ENCODE results near the gene CFAP251.

GRCh38 chr12:122009741-122010140, 91.3 kb downstream of the CFAP251 start:
- TF ChIP-seq SETDB1 (CRISPR knock-in tag; IDR thresholded peaks at IDR 0.05; ENCODE audit: borderline replicate concordance) (no peak), EZH2 (conservative IDR thresholded peaks at IDR 0.05; ENCODE audit: low read depth, low read length) (no peak), ZNF251 (CRISPR knock-in tag; IDR thresholded peaks at IDR 0.05) (no peak), POLR2A (IDR thresholded peaks at IDR 0.05; ENCODE audit: insufficient read depth in 1 of 2, low read depth in 2 of 2, low read length in 2 of 2) (no peak)
